22Rv1 (cell line): Measurements from ENCODE around the gene APOA1.

ENCODE experiments used
- H3K27ac ChIP-seq: fragments of 450-650 bp; 2 replicates; pipeline ENCODE4 v1.5.1; 2017
- ZFX ChIP-seq: fragments of 450-650 bp; IDR thresholded peaks from 2 replicates; pipeline ENCODE4 v1.6.1; 2017; ENCODE audit warnings: antibody characterized with exemption, borderline replicate concordance
- TF ChIP-seq, protein P1 (sequence below): fragments of 450-650 bp; IDR thresholded peaks from 2 replicates; pipeline ENCODE4 v1.5.1; 2017; ENCODE audit warnings: mild to moderate bottlenecking

The APOA1 gene

DNA sequence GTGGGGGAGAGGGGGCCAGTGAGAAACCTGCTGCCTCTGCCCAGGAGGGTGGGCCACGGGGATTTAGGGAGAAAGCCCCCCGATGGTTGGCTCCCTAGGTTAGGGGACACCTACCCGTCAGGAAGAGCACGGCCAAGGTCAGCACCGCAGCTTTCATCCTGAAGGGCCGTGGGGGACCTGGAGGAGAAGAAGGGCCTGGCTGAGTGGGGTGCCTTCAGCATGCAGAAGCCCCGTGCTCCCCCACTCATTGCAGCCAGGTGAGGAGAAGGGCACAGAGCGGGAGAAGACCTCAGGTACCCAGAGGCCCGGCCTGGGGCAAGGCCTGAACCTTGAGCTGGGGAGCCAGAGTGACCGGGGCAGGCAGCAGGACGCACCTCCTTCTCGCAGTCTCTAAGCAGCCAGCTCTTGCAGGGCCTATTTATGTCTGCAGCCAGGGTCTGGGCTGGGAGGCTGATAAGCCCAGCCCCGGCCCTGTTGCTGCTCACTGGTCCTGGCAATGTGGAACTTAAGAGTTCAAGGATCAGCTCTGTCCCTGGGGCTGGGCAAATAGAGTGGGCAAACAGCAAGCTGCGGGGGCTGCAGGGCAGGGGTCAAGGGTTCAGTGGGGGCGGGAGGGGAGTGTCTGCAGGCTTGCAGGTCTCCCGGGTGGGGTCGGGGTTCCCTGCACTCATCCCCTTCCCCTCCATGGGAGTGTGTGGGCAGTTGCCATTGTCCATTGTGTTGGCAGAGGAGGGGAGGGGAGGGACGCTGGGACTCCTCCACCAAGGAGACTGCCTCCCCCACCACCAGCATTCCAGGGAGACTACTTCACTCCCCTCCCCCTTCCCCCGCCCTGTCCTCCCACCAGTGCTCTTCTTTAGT, at the start of gene APOA1:
Gene APOA1, minus strand, starts transcription at position 392 of the 861 bp plus-strand sequence. Its CDS starts 235 bp downstream, at position 157.
- TF ChIP-seq, protein P1, sequence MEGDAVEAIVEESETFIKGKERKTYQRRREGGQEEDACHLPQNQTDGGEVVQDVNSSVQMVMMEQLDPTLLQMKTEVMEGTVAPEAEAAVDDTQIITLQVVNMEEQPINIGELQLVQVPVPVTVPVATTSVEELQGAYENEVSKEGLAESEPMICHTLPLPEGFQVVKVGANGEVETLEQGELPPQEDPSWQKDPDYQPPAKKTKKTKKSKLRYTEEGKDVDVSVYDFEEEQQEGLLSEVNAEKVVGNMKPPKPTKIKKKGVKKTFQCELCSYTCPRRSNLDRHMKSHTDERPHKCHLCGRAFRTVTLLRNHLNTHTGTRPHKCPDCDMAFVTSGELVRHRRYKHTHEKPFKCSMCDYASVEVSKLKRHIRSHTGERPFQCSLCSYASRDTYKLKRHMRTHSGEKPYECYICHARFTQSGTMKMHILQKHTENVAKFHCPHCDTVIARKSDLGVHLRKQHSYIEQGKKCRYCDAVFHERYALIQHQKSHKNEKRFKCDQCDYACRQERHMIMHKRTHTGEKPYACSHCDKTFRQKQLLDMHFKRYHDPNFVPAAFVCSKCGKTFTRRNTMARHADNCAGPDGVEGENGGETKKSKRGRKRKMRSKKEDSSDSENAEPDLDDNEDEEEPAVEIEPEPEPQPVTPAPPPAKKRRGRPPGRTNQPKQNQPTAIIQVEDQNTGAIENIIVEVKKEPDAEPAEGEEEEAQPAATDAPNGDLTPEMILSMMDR = no peak
- TF ChIP-seq ZFX = no peak
- peak within 1 kb of the TSS; percentile 73 for H3K27ac ChIP-seq

DNA sequence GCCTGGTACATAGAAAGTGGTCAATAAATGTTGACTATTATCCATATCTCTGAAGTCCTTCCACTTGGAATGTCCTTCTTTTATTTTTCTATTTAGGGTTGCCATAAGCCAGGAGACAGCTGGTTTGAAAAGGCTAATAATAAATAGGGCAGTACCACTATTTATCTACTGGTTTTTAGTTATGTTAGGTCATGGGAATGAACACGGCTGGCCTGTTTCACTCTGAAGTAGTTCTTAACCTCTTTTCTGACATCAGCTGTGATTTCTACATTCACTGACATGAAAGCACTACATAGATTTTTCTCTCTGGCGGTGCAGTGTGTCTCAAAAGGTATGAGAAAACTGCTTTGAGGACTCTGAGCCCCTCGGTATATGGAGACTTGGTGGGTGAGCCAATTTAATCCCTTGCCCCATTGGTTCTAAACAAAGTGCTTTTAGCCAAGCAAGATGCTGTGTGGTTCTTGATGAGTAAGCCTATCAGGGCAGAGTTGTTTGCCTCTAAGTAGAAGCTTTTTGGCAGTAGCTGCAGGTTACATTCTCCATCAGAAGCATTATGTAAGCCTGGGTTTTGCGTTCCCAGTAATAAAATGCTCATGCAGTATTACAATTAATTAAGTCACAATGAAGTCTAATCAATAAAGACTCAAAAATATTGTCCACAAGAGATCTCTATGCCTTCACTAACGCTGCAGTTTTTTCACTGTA, 48.7 kb upstream of the APOA1 start:
- TF ChIP-seq, protein P1 = no peak
- TF ChIP-seq ZFX = no peak
- no peak overlapping the region for H3K27ac ChIP-seq

DNA sequence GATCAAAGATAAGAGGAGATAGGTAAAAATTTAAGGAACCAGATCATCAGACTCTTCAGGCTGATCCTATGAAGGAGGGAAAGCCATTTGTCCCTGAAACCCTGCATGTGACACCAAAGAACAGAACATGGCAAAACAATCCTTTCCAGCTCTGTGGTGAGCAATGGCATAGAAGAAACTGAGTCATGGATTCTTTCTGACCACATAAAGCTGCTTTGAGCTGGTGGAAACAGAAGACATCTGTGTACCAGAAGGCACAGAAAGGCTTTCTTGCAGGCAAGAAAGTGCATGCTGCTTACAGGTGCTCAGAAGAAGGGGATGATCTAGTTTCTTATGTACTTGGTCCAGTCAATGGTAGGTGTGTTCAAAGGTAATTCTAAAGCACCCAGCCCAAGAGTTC, 45.0 kb upstream of the APOA1 start:
- H3K27ac ChIP-seq = no peak overlapping the region
- TF ChIP-seq, protein P1 = no peak
- TF ChIP-seq ZFX = no peak

DNA sequence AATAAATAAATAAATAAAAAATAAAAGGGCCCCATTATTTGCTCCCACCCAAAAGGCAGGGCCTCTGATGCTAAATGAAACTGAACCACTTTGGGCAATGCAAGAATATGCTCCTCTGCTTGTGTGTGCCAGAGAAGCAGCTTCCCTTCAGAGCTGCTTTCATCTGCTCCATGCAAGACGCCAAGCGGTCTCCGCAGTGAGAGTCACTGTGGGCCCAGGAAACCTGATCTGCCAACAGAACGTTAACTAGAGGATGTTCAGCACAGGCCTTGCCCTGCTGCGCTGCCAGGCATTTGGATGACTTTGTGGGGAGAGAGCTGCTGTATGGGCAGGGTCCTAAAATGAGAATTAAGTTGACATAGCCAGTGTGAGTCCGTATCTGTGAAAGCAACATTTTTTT, 43.7 kb upstream of the APOA1 start:
- no peak for TF ChIP-seq ZFX
- TF ChIP-seq, protein P1 = no peak
- H3K27ac ChIP-seq = no peak overlapping the region

DNA sequence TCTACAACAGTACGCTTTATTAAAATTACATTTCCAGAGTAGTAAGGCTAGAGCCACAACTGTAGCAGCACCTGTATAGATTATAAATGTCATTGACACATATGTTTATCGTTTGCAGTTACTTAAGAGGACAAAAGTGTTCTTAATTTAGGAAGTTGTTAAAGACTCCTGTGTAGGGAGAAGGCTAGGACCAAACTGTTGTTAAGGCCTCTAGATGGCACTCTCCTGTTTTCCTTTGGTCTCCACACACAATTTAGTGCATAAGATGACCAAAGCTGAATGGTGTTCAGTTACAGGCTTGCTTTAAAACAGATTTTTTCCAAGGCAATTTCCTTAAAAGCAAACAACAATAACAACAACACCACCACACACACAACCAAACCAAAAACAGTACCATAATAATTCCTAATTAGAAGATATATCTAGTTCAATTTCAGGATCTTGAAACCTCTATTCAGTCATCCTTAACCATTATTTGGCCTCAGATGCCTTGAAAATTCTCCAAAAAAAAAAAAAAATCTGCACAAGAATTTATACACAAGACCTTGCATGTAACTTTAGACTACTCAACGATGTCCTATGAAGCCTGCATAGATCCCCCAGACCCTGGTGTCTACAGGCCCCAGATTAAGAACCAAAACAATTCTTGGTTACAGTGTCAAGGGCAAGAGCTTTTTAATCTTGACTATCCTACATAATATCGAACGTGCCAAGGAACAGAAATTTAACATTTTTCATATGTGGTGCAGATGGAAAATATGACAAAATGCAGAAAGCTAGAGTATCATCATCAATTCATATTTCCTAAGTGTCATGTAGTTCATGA, 42.6 kb upstream of the APOA1 start:
- TF ChIP-seq, protein P1 = peak; percentile 85
- no peak for TF ChIP-seq ZFX
- H3K27ac ChIP-seq = no peak overlapping the region

DNA sequence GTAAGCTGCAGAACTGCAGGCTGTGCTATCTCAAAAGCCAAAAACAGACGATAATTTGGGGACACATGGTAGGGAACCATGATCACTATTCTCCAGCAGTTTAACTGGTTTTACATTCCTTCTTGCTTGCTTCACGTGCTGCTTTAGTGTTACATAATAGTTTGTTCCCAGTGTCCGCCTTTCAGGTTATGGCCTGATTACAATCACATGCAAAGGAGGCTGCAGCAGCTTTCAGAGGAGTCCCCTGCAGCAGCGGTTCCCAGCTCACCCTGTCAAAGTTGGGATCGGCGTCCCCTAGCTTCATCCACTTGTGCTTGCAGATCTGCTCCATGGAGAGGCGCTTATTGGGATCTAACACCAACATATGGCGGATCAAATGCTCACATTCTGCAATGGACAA, 39.2 kb upstream of the APOA1 start:
- TF ChIP-seq, protein P1 = no peak
- TF ChIP-seq ZFX = no peak
- H3K27ac ChIP-seq = no peak overlapping the region
